Daoy (cell line): ENCODE data around the gene NRDC. TPM values are rescaled to one million over a fixed set of nuclear protein-coding genes. Genes with fewer than 3 reads are reported as not detected.

Experiments
- DNase-seq: peaks from one replicate; pipeline ENCODE4 v3.0.0-alpha.2; 2015; ENCODE audit warnings: low read depth
- total RNA-seq: library from RNA; depleted of rRNA; stranded (reverse); fragments of >200 nt; shearing (Covaris generic); gene quantifications from 2 replicates; pipeline ENCODE4 v1.2.3, GENCODE V29; 2014; rRNA removed

The NRDC gene, protein sequence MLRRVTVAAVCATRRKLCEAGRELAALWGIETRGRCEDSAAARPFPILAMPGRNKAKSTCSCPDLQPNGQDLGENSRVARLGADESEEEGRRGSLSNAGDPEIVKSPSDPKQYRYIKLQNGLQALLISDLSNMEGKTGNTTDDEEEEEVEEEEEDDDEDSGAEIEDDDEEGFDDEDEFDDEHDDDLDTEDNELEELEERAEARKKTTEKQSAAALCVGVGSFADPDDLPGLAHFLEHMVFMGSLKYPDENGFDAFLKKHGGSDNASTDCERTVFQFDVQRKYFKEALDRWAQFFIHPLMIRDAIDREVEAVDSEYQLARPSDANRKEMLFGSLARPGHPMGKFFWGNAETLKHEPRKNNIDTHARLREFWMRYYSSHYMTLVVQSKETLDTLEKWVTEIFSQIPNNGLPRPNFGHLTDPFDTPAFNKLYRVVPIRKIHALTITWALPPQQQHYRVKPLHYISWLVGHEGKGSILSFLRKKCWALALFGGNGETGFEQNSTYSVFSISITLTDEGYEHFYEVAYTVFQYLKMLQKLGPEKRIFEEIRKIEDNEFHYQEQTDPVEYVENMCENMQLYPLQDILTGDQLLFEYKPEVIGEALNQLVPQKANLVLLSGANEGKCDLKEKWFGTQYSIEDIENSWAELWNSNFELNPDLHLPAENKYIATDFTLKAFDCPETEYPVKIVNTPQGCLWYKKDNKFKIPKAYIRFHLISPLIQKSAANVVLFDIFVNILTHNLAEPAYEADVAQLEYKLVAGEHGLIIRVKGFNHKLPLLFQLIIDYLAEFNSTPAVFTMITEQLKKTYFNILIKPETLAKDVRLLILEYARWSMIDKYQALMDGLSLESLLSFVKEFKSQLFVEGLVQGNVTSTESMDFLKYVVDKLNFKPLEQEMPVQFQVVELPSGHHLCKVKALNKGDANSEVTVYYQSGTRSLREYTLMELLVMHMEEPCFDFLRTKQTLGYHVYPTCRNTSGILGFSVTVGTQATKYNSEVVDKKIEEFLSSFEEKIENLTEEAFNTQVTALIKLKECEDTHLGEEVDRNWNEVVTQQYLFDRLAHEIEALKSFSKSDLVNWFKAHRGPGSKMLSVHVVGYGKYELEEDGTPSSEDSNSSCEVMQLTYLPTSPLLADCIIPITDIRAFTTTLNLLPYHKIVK
- 47.0 and 56.8 TPM in 2 replicates for total RNA-seq

DNA sequence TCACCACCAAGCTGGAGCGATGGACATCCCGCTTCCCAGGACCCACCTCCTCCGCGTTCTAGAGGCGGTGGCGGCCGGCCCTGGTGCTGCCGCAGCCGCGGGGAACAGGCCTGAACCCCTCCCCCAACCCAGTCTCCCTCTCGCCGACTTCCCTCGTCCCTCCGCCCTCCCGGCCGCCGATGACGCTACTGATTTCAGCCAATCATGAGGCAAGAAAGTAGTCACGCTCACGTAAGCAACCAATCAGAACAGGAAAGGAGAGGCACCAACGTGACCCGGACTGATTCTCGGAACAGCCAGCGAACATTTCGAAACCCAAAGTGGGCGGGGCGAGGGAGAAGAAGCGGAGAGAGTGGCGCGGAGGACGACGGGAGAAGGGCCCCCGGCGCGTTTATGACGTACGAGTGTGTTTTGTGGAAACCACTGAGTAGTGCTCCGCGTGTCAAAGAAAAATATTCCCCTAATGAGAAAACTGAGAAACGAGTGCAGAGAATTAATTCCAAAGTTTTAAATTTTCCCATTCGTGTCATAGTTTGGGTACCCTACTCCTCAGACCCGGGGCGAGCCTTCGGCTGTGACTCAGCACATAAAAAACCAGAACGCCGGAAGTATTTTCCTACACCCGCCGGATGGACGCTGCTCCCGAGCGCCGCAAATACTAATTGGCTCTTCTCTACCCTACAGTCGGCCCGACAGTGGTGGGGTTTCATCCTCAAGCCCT, at the start of gene NRDC:
TSS of gene NRDC (minus strand) at position 112 of the 721 bp plus-strand sequence. CDS start 112 bp downstream, outside the sequence.
- peak; percentile 100 for DNase-seq

DNA sequence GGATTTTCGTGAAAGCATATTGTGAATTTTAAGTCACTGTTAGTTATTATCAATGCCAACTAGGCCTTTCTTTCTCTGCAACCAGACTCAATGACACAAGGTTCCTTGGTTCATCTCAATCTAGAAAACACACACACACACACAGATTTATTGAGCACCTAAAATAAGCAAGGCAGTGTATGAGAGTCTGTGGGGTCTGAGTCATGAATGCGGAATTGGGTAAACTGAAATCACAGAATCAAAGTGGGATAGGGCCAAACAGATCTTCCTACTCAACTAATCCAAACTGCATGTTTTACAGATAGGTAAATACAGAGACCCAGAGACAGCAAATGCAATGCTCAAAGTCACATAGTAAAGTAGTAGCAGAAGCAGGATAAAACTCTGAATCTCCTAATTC, 48.5 kb upstream of the NRDC start:
- DNase-seq: no peak

DNA sequence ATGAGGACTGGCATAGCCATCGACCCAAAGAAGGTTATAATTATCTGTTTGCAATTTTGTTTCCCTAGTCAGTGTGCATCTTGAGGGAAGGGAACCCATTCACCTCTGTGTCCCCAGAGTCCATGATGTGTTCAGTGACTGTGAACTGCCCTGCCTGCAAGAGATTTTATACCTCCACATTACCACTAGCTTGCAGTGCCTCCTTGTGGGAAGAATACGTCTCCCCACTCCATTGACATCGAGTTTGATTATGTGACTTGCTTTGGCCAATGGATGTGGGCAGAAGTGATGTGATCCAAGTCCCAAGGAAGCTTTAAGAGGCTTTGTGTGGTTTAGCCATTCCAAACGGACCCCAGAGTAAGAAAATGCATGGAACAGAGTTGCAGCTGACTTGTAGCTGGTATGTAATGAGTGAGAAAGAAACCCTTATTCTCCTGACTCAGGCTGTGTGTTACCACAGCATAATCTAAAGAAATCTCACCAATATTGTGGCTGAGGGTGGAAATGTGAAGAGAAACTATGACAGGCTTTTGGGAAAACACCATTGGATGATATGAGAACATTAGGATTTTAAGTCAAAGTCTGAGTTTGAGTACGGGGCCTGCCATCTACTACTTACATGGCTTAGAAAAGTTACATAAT, 47.8 kb upstream of the NRDC start:
- DNase-seq: peak; percentile 66

DNA sequence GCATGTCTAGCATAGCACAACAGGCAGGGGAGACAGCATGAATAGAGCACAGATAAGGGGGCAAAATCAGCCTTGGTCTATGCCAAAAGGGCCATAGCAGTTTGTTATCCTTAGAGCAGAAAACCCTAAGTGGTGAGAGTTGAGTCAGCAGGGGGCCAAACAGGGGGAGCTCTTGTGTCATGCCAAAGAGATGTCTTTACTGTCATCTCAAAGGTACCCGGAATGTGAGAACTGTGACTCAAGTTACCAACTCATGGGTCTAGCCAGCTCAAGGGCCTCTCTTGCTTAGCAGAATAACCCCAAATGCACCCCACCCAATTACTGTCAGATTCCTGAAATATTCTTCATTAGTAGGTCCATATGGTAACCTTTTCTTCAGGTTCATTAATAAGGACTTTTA, 45.9 kb upstream of the NRDC start:
- peak; percentile 73 for DNase-seq

DNA sequence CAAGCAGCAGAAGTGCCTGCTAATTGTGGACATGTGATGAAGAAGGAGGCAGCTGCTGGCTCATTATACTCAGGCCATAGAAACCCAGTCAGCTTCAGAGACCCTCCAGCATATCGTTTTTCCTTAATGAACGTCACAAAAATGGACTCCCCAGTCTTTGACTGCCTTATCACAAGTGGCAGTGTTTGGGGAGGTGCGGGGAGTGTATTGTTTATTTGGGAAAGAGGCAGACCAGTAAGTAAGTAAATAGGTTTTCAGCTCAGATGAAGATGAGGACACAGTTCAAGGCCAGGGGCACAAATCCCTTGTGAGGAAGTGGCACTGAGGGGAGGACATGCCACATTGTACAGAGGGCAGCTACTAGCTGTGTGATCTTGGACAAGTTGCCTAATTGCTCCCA, 43.5 kb upstream of the NRDC start:
- DNase-seq: no peak

DNA sequence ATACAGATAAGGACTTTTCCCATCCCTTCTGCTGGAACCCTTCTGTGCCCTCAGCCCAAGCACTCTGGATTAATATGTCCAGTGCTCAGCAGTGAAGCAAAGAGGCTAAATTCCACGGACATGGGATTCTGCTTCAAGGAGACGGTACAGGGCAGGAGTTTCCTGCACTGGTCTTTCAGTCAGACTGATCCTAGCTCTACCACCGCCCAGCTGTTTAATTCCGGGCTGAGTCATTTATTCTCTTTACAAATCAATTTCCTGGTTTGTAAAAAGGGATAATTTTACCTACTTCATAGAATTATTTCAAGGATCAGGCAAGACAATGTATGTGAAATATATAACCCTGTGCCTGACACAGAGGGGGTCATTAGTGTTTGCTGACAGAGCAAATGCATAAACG, 41.6 kb upstream of the NRDC start:
- no peak for DNase-seq

DNA sequence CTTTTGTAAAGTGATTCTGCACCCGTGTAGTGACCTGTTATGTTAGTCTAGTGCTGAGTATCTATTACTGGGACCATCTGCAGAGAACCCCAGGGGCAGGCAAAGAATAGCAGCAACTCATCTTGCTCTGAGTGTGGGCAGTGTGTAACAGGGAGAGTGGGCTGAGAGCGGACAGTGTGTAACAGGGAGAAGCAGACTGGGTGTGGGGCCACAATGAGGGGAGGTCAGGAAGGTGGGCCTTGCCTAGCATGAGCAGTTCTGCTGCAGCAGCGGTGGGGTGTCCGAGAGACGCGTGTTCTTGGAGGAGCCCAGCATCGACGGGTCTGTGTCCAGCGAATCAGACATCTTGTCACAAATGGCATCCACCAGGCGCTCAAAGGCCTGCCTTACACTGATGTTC, 41.2 kb upstream of the NRDC start:
- DNase-seq: no peak

DNA sequence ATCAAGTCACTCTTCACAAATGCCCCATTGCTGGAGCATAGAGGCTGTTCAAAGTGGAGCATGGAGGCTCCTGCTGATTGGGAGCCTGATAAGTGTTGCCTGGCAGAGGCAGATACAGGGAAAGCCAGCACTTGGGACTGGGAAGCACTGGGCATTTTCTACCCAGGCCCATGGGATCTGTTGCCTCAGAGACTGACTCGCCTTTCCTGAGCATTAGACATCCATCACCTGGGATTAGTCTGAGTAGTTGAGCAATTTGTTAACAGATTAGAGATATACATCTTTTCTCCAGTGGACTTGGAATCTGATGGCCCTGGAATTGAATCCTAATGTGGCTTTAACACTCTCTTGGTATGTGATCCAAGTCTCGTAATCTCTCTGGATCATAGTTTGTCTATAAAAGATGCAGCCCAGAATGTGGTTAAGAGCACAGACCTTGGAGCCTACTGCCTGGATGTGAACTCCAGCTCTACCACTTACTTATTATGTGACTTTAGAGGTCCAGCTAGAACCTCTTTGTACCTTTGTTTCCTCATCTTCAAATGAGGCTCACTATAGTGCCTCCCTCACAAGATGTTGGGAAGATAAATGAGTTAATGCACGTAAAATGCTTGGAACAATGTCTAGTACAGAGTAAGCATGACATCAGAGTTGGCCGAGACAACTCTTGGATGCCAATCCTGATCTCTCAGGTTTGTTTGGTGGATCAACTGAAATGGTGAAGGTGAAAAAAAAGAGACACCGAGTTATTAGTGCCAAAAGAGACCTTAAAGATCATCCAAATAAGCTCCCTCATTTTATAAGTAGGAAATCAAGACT, 38.3 kb upstream of the NRDC start:
- no peak for DNase-seq

DNA sequence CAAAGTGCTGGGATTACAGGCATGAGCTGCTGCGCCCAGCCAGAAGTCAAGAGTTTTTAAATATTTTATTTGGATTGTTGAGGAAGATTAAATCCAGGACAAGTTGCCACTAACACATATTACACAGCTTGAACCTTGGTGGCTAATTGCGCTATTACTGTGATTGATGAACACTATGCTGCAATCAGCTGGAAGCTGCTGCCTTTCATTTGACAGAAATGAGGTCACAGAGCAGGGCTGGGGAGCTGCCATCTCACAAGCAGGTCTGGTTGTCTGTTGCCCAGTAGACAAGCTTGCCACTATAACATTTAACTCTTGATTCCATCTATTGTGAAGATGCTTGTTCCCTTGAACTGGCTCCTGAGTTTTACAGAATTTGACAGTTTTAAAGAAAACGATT, 37.4 kb upstream of the NRDC start:
- DNase-seq: no peak

DNA sequence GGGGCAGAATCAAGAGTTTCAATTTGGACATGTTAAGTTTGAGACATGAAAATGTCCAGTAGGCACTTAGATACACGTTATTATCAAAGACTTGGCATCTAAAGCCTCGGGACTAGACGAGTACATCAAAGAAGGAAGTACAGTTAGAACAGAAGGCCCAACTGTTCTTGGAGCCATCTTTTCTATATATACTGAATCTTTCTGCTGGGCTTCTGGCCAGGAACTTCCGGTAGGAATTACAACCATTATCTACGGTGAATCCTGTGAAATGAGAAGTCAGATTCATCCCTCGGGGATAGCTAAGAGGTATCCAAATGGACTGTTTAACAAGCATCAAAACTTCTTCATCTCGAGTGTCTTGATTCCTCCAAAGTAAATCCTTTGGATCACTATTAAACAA, 34.4 kb upstream of the NRDC start:
- DNase-seq: no peak

DNA sequence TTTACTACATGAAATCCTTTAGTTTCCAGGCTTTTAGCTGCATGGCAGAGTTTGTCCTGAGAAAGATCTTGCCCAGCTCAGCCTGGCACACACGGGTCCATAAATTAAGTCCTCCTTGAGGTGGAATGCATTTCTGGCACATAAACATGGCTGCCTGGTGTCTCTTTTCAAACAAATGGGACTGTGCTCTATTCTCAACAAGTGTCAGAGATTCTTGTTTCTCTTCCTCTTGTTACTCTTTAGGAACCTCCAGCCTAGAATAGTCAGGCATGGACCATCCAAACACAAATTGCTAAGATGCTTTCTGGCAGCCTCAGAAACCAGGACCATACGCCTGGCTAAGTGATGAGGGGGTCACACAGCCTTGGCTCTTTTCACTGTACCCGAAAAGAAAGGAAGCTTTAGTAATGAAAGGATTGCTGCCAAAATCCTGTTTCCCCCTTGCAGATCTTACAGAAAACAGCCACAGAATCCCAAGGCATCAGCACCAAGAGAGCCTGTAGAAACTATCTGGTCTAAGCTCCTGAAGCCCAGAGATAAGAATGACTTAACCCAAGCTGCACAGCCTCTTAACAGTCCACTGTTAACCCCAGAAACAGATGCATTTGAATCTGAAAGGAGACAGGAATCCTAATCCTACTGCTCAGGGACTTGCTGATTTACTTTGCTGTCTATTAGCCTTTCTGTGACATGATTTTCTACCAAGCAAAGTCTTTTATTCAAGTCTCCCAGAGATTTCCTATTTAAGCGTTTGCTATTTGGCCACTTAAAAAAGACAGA, 31.9 kb upstream of the NRDC start:
- no peak for DNase-seq

DNA sequence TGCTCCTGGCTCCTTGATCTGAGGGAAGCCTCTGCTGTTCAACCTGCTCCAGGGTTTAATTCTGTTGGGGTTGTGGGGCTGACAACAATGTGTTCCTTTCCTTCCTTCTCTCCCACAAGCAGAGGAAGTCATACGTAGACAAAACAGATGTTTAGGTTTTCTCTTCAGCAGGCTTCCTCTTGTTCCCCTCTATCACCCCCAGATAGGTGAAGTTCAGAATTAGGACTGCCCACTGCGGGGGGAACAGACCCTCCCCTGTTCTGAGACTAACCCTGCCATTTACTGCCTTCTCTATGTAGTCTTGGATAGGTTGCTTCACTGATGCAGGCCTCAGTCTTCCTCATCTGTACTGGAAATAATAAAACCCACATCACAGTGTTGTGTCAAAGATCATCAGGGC, 30.0 kb upstream of the NRDC start:
- no peak for DNase-seq

DNA sequence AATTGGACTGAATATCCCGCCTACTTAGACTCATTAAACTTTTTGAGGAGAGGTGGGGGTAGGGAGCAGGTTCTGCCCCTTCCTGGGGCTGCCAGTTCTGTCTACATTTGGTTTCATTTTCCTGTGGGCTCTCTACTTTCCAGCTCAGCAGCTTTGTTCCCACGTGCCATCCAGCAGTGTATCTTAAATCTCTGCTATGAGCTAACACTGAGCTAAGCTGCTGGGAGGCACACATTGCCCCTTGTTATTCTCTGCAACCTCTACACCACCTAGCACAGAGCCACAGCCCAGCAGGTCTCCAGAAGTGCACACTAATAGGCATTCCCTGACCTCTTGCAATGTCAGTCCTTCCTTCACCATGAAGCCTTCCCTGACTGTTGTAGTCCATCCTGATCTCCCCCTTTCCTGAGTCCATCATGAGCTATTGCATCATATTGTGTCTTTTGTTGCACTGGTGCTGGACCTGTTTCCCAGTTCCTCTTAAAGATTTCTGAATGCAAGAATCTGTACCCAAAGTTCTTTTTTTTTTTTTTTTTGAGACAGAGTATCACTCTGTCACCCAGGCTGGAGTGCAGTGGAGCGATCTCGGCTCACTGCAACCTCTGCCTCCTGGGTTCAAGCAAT, 28.7 kb upstream of the NRDC start:
- no peak for DNase-seq

DNA sequence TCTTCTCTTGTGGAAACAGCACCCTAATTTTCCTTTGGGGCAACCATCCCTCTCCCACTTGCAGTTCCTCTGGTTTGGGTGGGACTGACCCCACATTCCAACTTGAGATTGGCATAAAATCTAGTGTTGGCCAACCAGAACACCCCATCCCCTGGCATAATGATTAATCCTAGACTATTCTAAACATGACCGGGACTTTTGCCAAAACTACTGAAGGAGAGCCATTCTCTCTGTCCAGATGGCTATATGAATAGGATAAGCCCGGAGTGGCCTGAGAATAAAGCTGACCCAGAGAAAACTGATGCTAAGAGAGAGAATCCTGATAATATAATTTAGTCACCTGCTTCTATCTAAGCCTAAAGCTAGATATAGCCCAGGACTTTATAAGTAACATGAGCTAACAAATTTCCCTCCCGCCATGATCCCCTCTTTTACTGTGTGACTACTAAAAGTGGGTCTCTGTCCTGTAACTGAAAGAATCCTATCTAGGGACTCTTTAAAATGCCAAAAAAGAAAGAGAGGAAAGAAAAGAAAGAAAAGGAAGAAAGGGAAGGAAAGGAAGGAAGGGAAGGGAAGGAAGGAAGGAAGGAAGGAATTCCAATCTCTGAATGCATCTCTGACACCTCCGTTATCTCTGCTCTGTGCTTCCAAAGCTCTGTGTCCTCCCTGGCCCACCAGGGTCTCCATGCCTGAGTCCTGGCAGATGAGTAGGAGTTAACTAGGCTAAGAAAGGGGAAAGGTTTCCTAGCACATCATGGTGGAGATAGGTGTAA, 28.0 kb upstream of the NRDC start:
- DNase-seq: no peak

DNA sequence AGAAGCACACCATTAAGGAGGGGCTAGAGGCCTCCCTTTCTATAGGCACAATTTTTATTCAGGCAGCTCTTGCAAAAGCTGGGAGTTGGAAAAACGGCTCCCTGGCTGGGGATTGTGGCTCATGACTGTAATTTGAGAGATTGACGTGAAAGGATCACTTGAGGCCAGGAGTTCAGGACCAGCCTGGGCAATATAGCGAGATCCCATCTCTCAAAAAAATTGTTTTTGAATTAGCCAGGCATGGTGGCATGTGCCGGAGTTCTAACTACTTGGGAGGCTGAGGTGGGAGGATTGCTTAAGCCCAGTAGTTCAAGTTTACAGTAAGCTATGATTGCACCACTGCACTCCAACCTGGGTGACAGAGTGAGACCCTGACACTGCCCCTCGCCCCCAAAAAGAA, 23.9 kb upstream of the NRDC start:
- no peak for DNase-seq

DNA sequence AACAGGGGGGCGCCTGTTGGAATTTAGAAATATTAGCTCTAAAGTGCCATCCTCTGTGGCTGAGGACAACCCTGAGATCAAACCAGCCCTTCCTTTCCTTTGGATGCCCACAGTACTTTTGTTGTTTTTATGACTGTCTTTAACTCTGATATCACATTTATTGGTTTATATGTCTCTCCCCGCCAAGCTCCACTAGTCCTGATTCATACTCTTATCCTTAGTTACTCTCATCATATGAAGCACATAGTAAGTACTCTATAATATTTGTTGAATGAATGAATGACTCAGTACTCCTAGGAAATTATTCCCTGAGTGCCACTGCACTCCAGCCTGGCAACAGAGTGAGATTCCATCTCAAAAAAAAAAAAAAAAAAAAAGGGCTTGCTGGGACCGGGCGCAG, 22.6 kb upstream of the NRDC start:
- no peak for DNase-seq

DNA sequence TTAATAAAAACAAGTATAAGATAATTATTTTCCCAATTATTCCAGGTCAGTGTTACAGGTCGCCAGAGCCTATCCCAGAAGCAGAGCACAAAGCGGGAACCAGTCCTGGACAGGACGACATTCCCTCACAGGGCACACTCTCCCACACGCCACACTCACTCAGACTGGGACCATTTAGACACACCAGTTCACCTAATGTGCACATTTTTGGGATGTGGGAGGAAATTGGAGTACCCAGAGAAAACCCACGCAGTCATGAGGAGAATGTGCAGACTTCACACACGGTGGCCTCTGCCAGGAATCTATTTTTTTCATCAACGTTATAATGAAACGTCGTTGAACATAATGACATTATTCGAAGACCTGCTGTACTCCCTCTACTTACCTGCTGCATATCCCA, 20.5 kb upstream of the NRDC start:
- DNase-seq: no peak

DNA sequence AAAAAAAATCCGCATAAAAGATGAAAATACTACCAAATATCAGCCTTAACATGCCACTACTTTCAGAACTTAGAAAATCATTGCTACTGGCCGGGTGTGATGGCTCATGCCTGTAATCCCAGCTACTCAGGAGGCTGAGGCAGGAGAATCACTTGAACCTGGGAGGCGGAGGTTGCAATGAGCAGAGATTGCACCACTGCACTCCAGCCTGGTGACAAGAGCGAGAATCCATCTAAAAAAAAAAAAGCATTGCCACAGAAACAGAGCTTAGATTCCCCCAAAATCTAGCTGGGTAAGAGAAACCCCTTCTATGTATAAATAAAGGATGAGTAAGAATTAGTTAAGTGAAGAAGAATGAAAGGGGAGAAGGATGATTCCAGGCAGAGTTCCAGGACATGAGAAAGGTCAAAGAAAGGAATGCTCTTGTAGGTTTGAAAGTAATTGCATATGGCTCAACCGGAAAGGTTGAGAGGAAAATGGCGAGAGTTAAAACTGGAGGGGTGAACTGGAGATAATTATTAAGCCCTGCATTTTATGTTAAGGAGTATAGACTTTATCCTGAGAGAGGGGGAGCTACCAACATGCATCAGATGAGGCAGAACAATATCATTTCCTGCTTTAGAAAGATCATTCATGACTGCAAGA, 19.7 kb upstream of the NRDC start:
- peak; percentile 78 for DNase-seq
